Dermis microvascular lymphatic vessel endothelial cell (primary cell): ENCODE data around the gene GDPD4. TPM values are rescaled to one million over a fixed set of nuclear protein-coding genes. Genes with fewer than 3 reads are reported as not detected.

ENCODE experiments used
- DNase-seq, 2 donors: peaks; one replicate each; pipeline versions ENCODE4 v3.0.0 to v3.0.0-alpha.2; 2010; ENCODE audit warnings: low read depth in 2 of 2
- total RNA-seq: library from RNA; depleted of rRNA; stranded (reverse); fragments of >200 nt; gene quantifications from 2 replicates; pipeline ENCODE4 v1.2.1, GENCODE V29; 2014

GDPD4 gene, protein sequence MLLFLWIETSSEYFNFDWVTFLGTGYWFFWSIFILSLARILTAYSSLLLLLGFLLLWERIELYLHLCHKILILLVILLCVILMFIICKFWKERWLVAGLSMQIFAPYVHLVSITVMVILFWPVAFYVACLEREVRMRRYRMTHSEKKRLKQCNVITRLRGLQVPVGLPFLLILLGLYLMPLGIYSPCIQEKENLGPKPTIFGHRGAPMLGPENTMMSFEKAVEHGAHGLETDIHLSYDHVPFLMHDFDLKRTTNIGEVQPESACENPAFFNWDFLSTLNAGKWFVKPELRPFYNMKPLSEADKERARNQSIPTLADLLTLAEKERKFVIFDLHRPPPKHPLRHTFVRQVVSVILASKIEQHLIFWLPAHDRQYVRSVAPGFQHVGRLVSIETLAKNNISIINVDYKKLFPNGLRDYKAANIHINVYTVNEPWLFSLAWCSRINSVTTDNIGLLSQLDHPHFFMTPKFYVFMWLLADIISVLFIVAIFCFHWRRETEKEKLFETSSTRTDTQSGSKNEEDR
- not detected in 2 replicates for total RNA-seq

GRCh38 chr11:77301510-77301909 is at the start of gene GDPD4:
Gene GDPD4 (minus strand): TSS chr11:77301686. CDS start chr11:77285137, 16,549 bp downstream.
- no peak for DNase-seq

DNA sequence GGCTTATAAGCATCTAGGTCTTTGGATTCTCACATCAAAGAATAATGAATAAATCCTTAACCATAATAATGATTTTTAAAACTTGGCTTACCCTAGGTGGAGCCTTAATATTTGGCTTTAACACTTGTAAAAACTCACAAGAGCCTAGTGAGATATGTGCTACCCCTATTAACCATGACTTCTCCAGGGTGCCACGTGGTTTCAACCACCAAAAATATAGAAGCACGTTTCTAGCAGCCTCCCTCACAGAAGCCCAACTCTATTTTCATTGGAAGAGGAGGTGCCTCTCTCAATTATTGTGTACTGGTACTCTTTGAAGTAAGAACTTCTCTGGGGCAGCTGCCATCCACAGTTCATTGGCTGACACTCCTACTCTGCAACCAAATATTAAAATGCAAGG is 46.5 kb upstream of the GDPD4 start:
- no peak for DNase-seq

GRCh38 chr11:77346906-77347603 is 45.6 kb upstream of the GDPD4 start:
- no peak for DNase-seq

- DNase-seq = no peak
Measured at GRCh38 chr11:77345621-77346020, 44.1 kb upstream of the GDPD4 start.

DNA sequence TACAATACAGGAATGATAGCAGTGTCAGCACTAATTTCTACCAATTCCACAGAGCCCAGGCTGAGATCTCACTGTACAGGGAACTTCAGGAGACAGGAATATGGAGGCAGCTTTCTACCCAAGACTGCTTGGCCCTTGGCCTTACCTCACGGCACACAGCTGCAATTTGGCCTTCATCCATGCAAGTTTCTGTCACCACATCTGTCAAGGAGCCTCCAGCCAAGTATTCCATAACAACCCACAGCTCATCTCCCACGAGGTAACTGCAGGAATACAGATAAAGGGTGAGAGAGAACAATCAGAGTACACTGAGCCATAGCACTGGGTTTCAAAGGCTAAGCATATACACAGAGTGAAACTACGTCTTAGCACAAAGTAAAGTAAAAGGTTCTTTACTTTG is 39.0 kb upstream of the GDPD4 start:
- no peak for DNase-seq

DNA sequence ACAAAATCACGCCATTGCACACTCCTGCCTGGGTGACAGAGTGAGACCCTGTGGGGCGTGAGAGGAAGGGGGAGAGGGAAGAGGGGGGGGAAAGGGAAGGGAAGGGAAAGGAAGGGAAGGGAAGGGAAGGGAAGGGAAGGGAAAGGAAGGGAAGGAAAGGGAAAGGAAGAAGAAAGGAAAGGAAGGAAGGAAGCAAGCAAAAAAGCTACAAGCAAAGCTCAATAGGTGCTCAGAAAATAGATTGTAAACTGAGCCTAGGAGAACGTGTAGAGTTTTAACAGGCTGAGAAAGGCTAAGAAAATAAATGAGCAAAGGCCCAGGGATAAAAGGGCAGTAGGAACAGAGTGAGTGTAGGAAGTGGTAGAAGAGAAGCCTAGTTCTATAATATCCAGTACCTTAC is 30.8 kb upstream of the GDPD4 start:
- DNase-seq = no peak

GRCh38 chr11:77325159-77325558 is 23.7 kb upstream of the GDPD4 start:
- DNase-seq = no peak

DNA sequence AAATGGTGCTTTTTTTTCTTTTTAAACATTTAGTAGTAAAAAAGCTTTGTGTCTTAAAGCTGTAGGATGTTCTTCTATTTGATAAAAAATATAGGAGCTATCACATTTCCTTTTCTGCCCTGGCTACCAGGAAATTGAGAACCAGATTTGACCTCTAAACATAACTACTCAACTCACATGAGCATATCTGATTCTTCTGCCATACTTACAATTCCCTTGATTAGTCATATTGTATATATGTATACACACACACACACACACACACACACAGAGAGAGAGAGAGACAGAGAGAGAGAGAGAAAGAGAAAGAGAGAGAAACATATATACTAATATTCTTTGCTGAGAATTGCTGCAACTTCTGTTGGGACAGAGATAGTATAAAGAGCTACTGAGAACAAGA is 23.0 kb upstream of the GDPD4 start:
- no peak for DNase-seq

DNA sequence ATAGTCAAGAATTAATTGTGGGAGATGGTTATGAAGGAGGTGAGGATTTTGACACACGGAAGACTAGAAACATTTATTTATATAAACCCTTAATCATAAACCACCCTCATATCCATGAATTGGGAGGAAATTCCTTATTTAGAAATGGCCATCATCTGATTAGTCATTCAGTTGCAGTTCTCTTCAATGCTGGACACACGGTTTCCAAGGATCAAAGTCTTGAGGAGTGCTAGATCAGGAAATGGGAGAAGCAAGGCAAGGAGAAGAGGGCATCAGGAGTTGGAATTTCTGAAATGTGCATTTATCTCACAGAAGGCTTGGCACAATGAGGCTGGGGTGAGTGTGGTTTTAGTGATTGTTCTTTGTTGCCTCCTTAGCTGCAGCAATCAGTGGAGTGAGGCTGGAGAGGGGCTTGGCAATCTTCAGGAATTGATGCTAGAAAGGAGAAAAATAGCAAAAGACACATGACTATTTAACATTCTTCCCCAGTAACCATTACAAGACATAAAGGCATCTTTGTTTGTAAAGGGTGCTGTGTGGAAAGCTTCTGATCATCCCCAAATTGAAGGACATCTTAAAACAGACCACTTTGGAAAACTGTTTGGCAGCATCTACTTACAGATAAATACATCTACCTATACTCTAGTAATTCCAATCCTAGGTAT is 21.6 kb upstream of the GDPD4 start:
- DNase-seq = no peak

DNA sequence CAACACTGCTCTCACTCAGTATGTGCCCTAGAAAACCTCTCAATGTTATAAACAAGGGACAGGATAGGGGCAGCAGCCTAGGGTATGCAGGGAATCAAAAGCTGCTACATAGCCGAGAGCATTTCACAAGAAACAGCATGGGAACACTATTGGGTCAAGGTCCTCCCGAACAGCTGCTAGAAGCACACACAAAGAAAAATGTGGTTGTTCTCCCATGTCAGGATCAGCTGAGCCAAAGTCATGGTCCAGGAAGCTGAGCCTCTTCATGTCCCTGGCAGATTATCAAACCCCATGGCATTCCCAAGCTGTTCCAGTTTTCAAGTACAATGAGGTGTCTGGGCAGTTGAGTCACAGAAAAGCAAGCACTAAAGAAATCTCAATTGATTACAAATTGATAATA is 21.0 kb upstream of the GDPD4 start:
- no peak for DNase-seq

DNA sequence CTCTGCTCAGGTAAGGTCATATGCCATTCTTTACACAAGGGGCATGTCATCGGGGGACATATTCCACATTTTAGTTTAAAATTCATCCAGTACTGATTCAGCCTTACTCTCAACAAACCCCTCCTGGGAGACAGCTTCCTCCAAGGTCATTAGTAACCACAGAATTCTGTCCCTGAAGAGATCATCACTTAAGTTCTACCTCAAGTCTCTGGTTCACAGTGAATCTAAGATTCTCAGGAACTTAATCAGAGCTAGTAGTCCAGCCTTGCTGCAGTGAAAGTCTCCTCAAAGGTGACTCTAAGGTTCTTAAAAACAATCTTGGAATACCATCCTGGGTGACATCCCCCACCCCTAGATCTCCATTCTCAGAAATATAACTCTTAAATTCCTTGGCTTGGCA is 18.9 kb upstream of the GDPD4 start:
- DNase-seq = no peak

GRCh38 chr11:77318600-77318999 is 17.1 kb upstream of the GDPD4 start:
- DNase-seq = no peak

DNA sequence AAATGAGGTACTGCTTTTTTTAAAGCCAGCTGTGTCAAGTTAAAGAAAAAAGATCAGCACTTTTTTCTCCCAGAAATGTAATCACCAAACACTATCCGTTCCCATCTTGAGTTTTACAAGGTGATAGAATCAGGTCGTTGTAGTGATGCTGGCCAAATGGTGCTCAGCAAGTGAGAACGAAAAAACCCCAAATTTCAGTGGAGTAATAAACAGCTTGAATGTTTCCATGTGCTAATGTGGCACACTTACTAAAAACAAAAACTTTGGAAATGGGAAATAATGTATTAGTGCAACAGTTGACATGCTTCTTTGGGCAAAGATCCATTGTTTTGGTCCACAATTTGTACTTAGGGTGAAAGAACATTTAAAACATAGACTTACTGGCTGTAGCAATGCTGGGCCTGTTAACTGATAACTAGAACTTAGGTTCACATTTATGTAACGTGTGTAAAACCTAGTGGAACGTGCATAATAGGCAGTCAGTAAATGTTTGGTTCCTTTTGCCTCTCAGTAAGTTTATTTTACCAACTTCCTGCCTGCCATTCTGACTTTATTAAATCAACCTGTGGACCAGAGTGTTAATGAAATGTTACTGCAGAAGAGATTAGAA is 15.4 kb upstream of the GDPD4 start:
- DNase-seq = no peak

- no peak for DNase-seq
Measured at GRCh38 chr11:77312107-77312506, 10.6 kb upstream of the GDPD4 start.

DNA sequence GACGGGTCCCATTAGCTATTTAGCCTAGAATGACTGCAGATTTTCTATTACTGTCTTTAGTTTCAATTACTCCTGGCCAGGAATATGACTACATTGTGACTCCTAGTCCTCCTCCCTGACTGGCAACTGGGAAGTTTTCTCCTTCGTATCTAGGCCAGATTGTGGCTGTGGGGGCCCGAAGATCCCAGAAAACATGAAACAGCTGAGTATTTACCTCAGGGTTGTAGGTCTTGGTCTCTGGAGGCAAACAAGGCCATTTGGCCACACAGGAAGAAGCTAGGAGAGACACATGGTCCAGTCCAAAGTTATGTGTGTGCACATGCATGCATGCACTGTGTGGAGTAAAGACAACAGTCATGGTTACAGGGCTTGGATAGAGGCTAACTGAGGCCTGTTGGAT is 10.2 kb upstream of the GDPD4 start:
- DNase-seq = no peak

GRCh38 chr11:77310721-77311120 is 9.2 kb upstream of the GDPD4 start:
- DNase-seq = no peak

DNA sequence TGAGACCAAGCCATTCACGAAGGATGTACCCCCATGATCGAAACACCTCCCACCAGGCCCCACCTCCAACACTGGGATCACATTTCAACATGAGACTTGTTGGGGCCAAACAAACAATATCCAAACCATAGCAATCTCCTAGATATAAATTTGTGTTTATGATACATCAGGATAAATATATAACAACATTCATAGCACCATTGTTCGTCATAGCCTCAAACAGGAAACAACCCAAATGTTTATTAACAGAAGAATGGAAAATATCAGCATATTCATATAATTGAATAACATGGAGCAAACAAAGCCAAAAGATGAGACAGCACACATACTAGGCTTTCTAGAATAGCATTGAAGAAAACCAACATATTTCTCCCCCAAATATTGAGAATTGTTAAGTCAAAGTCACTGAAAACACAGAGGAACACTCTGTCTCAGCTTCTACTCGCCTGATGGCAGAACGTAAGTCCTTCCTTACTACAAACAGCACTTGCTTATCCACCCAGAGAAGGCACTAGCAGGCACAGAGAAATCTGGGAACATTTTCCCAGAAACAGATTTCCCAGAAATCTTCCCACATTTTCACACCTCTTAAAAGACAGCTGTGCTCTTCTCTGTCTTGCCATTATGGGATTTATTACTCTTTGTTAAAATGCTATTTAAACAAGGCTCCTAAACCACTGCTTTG is 8.1 kb upstream of the GDPD4 start:
- DNase-seq = no peak

GRCh38 chr11:77308838-77309237 is 7.4 kb upstream of the GDPD4 start:
- no peak for DNase-seq

GRCh38 chr11:77303328-77303727 is 1.8 kb upstream of the GDPD4 start:
- no peak for DNase-seq

- DNase-seq = no peak
Measured at GRCh38 chr11:77302752-77303151, 1.3 kb upstream of the GDPD4 start.

GRCh38 chr11:77300695-77301094 is 791 bp downstream of the GDPD4 start:
- no peak for DNase-seq
